ENCODE data around the gene NKX6-2.

DNA sequence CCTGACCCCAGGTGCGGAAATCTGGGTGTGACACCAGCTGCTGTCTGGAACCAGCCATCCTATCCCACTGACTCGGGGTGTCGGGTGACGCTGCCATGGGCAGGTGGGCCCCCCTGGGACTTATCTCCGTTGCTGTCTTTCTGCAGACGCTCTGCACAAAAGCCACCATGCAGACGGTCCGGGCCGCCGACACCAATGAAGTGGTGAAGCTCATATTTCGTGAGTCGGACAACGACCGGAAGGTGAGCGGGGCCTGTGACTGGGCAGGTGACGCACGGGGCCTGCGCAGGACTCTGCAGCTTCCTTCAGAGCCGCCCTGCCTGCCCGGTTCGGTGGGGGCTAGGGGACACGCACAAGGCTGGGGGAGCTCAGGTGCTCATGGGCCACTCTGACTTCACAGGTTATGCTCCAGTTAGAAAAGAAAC is 36.6 kb downstream of the NKX6-2 start:
- TF ChIP-seq, protein P1, sequence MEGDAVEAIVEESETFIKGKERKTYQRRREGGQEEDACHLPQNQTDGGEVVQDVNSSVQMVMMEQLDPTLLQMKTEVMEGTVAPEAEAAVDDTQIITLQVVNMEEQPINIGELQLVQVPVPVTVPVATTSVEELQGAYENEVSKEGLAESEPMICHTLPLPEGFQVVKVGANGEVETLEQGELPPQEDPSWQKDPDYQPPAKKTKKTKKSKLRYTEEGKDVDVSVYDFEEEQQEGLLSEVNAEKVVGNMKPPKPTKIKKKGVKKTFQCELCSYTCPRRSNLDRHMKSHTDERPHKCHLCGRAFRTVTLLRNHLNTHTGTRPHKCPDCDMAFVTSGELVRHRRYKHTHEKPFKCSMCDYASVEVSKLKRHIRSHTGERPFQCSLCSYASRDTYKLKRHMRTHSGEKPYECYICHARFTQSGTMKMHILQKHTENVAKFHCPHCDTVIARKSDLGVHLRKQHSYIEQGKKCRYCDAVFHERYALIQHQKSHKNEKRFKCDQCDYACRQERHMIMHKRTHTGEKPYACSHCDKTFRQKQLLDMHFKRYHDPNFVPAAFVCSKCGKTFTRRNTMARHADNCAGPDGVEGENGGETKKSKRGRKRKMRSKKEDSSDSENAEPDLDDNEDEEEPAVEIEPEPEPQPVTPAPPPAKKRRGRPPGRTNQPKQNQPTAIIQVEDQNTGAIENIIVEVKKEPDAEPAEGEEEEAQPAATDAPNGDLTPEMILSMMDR (IDR thresholded peaks at IDR 0.05; ENCODE audit: low read length), result no peak
- no peak for TF ChIP-seq EZH2 (IDR thresholded peaks at IDR 0.05; ENCODE audit: borderline replicate concordance, low read length)
